ENCODE data around the gene OAT.

DNA sequence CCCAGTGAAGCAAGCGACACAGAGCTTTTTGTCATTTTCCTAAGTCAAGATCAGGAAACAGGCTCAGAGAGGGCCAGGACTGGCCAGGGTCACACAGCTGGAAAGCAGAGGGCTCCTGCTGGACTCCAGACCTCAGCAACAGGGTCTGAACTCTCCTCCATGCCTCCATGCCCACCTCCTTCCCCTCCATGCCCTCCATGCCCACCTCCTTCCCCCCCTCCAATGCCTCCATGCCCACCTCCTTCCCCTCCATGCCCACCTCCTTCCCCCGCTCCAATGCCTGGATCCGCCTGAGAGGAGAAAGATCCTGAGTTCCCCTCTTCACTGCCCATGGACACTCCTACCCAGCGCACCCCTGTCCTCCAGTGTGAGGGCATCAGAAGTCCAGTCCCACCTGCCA is 51.3 kb downstream of the OAT start:
- TF ChIP-seq, protein P1, sequence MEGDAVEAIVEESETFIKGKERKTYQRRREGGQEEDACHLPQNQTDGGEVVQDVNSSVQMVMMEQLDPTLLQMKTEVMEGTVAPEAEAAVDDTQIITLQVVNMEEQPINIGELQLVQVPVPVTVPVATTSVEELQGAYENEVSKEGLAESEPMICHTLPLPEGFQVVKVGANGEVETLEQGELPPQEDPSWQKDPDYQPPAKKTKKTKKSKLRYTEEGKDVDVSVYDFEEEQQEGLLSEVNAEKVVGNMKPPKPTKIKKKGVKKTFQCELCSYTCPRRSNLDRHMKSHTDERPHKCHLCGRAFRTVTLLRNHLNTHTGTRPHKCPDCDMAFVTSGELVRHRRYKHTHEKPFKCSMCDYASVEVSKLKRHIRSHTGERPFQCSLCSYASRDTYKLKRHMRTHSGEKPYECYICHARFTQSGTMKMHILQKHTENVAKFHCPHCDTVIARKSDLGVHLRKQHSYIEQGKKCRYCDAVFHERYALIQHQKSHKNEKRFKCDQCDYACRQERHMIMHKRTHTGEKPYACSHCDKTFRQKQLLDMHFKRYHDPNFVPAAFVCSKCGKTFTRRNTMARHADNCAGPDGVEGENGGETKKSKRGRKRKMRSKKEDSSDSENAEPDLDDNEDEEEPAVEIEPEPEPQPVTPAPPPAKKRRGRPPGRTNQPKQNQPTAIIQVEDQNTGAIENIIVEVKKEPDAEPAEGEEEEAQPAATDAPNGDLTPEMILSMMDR (IDR thresholded peaks at IDR 0.05; ENCODE audit: low read depth, low read length, missing input control): no peak
- TF ChIP-seq YY1 (IDR thresholded peaks at IDR 0.05) (no peak), RXRA (IDR thresholded peaks at IDR 0.05) (no peak), TAF1 (conservative IDR thresholded peaks at IDR 0.05) (no peak), GABPA (IDR thresholded peaks at IDR 0.05 in 1 of 2, conservative IDR thresholded peaks at IDR 0.05 in 1 of 2) (no peak), RAD21 (IDR thresholded peaks at IDR 0.05) (no peak), EGR1 (IDR thresholded peaks at IDR 0.05; ENCODE audit: low read depth in 2 of 2) (no peak)
- TF ChIP-seq, protein P2, sequence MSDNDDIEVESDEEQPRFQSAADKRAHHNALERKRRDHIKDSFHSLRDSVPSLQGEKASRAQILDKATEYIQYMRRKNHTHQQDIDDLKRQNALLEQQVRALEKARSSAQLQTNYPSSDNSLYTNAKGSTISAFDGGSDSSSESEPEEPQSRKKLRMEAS (IDR thresholded peaks at IDR 0.05): no peak
- TF ChIP-seq, protein P3, sequence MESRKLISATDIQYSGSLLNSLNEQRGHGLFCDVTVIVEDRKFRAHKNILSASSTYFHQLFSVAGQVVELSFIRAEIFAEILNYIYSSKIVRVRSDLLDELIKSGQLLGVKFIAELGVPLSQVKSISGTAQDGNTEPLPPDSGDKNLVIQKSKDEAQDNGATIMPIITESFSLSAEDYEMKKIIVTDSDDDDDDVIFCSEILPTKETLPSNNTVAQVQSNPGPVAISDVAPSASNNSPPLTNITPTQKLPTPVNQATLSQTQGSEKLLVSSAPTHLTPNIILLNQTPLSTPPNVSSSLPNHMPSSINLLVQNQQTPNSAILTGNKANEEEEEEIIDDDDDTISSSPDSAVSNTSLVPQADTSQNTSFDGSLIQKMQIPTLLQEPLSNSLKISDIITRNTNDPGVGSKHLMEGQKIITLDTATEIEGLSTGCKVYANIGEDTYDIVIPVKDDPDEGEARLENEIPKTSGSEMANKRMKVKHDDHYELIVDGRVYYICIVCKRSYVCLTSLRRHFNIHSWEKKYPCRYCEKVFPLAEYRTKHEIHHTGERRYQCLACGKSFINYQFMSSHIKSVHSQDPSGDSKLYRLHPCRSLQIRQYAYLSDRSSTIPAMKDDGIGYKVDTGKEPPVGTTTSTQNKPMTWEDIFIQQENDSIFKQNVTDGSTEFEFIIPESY (IDR thresholded peaks at IDR 0.05): no peak
- TF ChIP-seq, protein P4, sequence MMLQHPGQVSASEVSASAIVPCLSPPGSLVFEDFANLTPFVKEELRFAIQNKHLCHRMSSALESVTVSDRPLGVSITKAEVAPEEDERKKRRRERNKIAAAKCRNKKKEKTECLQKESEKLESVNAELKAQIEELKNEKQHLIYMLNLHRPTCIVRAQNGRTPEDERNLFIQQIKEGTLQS (IDR thresholded peaks at IDR 0.05): no peak
